A673 (cell line): ENCODE measurements around the gene ABCC5.

ENCODE experiments used
- CTCF ChIP-seq: fragments of 300-800, 200-600 bp; sonication (generic); conservative IDR thresholded peaks from 2 replicates; pipeline ENCODE4 v1.5.1; 2017; ENCODE audit warnings: low read depth, mild to moderate bottlenecking, antibody characterized with exemption, low read length, moderate library complexity, mixed read lengths
- EZH2 ChIP-seq: fragments of 200-600 bp; sonication (generic); IDR thresholded peaks from 2 replicates; pipeline ENCODE4 v1.6.1; 2017; ENCODE audit warnings: borderline replicate concordance, low read depth, mild to moderate bottlenecking, mixed read lengths, antibody characterized with exemption, low read length; ENCODE audit not compliant: poor library complexity, severe bottlenecking

- TF ChIP-seq CTCF (peak; percentile 87), EZH2 (no peak)
Measured at GRCh38 chr3:183895296-183895695, 122.4 kb downstream of the ABCC5 start.
